ENCODE data around the gene HAS3.

DNA sequence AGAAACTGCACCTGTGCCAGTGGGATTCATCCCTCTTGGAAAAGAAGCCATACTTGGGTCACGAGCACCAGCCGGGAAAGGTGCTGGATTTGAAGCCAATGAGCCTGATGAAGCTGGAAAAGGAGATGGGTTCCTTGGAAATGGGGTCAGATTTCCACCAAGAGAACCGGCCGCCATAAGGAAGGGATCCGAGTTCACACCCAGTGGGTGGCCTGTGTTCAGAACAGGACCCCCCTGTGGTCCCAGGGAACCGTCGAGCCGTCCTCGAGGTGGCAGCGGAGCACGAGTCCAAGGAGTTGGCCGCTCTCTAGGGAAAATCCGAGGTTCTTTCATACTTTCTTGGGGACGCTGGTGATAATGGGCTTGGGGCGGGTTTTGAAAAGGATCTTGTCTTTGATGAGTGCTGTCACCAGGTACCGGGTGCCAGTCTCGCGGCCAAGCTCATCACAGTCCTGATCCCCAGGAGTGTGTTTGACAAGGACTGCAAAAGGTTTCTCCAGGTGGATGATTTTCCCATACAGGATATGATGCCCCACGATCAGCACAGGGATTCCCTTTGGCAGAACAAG, 14.7 kb downstream of the HAS3 start:
- TF ChIP-seq CTCF (IDR thresholded peaks at IDR 0.05; ENCODE audit: extremely low read depth in 1 of 2, insufficient read depth in 1 of 2, low read depth in 1 of 2, low read length in 2 of 2) = no peak
- TF ChIP-seq EZH2 (IDR thresholded peaks at IDR 0.05; ENCODE audit: borderline replicate concordance, low read depth, low read length, severe bottlenecking) = no peak
- no peak for TF ChIP-seq POLR2A (IDR thresholded peaks at IDR 0.05; ENCODE audit: low read depth, low read length)
- no peak for TF ChIP-seq POLR2AphosphoS5 (IDR thresholded peaks at IDR 0.05; ENCODE audit: insufficient read depth, low read depth, low read length)
